Mucosa of rectum (tissue), 2 donors: ENCODE results near the gene KIAA1549.

Source experiments
- H3K27ac ChIP-seq, 2 donors: one replicate each; pipeline ENCODE4 v1.7.0; 2013; ENCODE audit warnings: inconsistent platforms in 2 of 2, low read depth in 2 of 2, low read length in 2 of 2
- H3K27me3 ChIP-seq, 2 donors: one replicate each; pipeline ENCODE4 v1.7.0; 2013; ENCODE audit warnings: low read length in 2 of 2; ENCODE audit not compliant: control insufficient read depth in 2 of 2, insufficient read depth in 2 of 2
- H3K36me3 ChIP-seq, 2 donors: one replicate each; pipeline ENCODE4 v1.7.0; 2013; ENCODE audit warnings: low read length in 2 of 2; ENCODE audit not compliant: control insufficient read depth in 2 of 2, insufficient read depth in 2 of 2
- H3K4me1 ChIP-seq, 2 donors: one replicate each; pipeline ENCODE4 v1.7.0; 2013; ENCODE audit warnings: low read length in 2 of 2, mild to moderate bottlenecking in 1 of 2; ENCODE audit not compliant: control insufficient read depth in 2 of 2, insufficient read depth in 2 of 2
- H3K4me3 ChIP-seq, 2 donors: one replicate each; pipeline ENCODE4 v1.7.0; 2013; ENCODE audit warnings: low read length in 2 of 2
- H3K9ac ChIP-seq, 2 donors: one replicate each; pipeline ENCODE4 v1.7.0; 2013; ENCODE audit warnings: low read length in 2 of 2, low read depth in 1 of 2, mild to moderate bottlenecking in 1 of 2
- H3K9me3 ChIP-seq, 2 donors: one replicate each; pipeline ENCODE4 v1.7.0; 2013; ENCODE audit warnings: low read length in 2 of 2; ENCODE audit not compliant: control insufficient read depth in 2 of 2
- donor health status: healthy.
- donor health status: Normal muscosa, but diverticular disease.

The KIAA1549 gene

DNA sequence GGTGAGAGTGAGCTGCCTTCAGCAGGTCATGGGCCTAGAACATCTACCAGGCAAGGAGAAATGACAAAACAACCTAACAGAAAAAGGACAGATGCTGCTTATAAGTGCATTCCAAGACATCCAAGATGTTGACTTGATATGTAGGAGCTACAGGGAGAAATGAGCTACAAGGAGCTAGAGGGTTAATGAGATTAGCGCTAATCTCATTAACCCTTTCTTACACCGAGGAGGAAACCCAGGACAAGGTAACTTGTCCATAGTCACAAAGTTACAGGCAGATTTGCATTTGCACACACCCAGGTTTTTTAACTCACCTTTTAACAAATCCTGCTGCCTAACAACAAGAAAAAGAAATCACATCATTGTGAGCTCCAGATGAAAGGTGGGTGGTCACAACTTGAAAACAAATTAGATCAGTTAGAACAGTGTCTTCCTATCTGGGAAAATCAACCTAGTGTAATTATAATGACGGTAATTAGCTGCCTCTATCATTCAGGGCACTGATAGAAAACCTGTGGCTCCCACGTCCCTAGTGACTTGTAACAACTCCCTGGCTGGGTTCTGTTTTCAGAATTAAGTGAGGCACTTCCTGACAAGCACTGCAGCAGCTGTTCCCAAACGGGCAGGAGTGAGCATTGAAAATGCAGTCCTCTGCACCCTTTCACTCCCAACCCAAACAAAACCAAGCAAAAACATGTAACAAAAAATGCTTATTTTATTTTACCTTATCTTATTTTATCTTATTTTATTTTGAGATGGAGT lies 5.7 kb downstream of the KIAA1549 start:
- Histone ChIP-seq H3K4me3 (no peak overlapping the region), H3K9ac (no peak overlapping the region), H3K36me3 (no peaks in the 10 kb centered on the region), H3K9me3 (no peaks in the 10 kb centered on the region), H3K27ac (no peak overlapping the region), H3K4me1 (peaks cover 2 to 3% of the 10 kb centered on the region in 2 donors), H3K27me3 (peaks cover 0 to 11% of the 10 kb centered on the region in 2 donors)

DNA sequence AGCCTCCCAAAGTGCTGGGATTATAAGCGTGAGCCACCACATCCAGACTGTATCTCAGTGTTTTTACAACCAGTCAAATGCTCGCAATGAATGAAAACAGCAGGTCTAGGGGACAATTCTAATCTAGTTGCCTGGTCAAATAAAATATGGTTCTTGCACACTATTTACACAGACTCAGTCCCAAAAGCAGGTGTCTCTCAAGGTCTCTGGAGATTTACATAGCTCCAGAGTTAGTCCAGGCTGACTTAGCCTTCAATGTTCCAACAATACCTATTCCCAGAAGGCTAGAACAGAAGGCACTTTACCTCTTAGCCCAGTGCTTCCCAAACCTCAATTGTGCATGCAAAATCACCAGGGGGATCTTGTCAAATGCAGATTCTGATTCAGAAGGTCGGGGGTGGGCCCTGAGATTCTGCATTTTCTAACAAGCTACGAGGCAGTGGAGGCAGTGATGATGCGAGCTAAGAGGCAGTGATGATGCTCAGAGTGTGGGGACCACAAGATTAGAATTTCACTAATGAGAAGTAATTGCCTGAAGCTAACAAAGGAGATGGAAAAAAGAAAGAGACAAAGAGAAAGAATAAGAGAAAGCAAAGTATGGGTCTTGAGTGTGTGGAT lies 6.4 kb downstream of the KIAA1549 start:
- Histone ChIP-seq H3K4me3 (no peak overlapping the region), H3K27me3 (peaks cover 0 to 6% of the 10 kb centered on the region in 2 donors), H3K9ac (no peak overlapping the region), H3K27ac (no peak overlapping the region), H3K36me3 (no peaks in the 10 kb centered on the region), H3K9me3 (no peaks in the 10 kb centered on the region), H3K4me1 (no peaks in the 10 kb centered on the region)

DNA sequence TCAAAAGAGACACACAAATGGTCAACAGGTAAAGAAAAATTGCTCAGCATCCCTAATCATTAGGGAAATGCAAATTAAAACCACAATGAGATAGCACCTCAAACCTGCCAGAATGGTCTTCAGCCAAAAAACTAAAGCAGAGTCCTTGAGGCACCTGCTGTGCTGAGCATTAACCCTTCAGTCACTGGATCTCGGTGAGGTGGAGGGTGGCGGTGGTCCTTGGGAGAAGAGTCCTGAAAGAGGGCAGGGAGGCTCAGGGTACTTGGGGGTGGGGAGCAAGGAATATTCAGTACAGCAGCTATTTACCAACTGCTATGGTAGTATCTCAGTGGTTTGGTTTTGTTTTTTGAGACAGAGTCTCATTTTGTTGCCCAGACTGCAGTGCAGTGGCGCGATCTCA lies 7.1 kb downstream of the KIAA1549 start:
- H3K9me3 ChIP-seq: no peaks in the 10 kb centered on the region
- H3K9ac ChIP-seq: no peak overlapping the region
- no peaks in the 10 kb centered on the region for H3K36me3 ChIP-seq
- H3K4me3 ChIP-seq: no peak overlapping the region
- H3K27me3 ChIP-seq: peaks cover 0 to 3% of the 10 kb centered on the region in 2 donors
- no peaks in the 10 kb centered on the region for H3K4me1 ChIP-seq
- no peak overlapping the region for H3K27ac ChIP-seq

DNA sequence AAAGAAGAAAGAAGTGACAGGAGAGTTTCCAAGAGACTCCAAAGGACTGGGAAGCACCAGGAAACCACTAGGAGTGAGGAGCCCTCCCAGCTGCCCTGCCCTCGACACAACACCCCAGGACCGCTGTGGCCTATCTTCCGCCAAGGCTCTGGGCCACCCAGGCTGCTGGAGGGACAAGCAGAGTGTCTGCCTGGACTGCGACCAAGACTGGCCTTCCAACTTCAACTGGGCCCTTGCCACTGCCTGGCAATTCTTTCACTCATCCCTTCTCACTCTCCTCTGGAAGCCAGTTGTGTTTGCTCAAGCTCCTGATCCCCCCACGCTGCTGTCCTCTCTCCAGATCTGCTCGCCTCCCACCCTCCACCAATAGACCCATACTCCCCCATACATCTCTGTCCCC lies 10.2 kb downstream of the KIAA1549 start:
- Histone ChIP-seq H3K27ac (no peak overlapping the region), H3K27me3 (no peaks in the 10 kb centered on the region)

DNA sequence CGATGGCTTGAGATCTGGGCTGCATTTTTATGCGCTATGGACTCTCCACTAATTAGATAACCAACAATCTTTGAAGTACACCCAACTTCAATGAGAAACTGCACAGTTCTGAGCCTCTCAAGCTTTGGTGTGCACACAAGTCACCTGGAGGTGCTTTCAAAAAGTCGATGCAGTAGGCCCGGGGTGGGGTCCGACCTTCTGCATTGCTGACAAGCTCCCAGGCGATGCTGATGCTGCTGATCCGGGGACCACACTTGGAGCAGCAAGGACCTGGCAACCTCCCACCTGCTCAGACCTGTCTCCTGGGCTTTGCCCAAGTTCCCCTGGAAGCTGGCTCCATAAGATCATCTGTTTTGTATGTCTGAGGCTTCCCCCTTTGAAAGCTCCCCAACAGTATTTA lies 10.7 kb downstream of the KIAA1549 start:
- Histone ChIP-seq H3K9me3 (no peaks in the 10 kb centered on the region), H3K27me3 (no peaks in the 10 kb centered on the region), H3K4me1 (no peaks in the 10 kb centered on the region), H3K36me3 (no peaks in the 10 kb centered on the region), H3K9ac (no peak overlapping the region), H3K27ac (no peak overlapping the region), H3K4me3 (no peak overlapping the region)

More for the DNA sequence above, 10.2 kb downstream of the KIAA1549 start:
- Histone ChIP-seq H3K4me3 (no peak overlapping the region), H3K36me3 (no peaks in the 10 kb centered on the region), H3K4me1 (no peaks in the 10 kb centered on the region), H3K9ac (no peak overlapping the region), H3K9me3 (no peaks in the 10 kb centered on the region)

DNA sequence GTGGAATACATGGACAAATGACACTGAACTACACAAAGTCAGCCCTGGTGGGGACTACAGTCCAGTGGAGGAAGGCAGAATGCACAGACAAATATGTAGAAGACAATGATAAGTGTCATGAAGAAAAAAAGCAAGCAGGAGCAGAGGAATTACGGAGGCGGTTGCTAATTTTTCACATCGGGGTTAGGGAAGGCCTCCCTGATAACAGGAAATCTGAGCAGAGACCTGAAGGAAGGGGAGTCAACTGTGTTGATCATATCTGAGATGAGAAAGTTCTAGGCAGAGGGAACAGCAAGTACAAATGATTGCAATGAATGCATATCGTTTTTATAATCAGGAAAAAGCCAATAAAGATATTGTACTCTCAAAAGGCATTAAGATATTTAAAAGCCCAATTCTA lies 14.0 kb downstream of the KIAA1549 start:
- Histone ChIP-seq H3K4me3 (no peak overlapping the region), H3K27ac (no peak overlapping the region), H3K4me1 (no peaks in the 10 kb centered on the region), H3K9ac (no peak overlapping the region), H3K9me3 (no peaks in the 10 kb centered on the region), H3K27me3 (no peaks in the 10 kb centered on the region), H3K36me3 (no peaks in the 10 kb centered on the region)

DNA sequence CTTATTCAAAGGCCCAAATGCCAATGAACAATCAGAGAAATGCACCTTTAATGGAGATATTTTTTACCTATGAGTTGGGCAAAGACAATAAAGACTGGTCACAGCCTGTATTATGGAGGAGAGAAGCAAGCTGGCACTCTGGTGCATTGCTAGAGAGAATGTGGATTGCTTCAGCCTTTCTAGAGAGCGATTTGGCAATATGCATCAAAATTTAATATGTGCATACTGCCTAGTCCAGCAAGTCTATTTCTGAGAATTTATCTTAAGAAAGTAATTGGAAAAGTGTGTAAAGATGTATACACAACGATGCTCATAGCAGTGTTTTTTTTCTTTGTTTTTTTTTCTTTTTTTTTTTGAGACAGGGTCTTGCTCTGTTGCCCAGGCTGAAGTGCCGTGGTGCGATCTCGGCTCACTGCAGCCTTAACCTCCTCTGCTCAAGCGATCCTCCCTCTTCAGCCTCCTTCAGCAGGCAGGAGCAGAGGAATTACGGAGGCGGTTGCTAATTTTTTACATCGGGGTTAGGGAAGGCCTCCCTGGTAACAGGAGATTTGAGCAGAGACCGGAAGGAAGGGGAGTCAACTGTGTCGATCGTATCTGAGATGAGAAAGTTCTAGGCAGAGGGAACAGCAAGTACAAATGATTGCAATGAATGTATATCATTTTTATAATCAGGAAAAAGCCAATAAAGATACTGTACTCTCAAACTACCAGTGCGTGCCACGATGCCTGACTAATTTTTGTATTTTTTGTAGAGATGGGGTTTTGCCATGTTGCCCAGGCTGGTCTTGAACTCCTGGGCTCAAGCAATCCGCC lies 16.4 kb downstream of the KIAA1549 start:
- no peak overlapping the region for H3K4me3 ChIP-seq
- H3K4me1 ChIP-seq: peaks cover 7 to 10% of the 10 kb centered on the region in 2 donors
- no peak overlapping the region for H3K27ac ChIP-seq
- H3K9ac ChIP-seq: no peak overlapping the region
- no peaks in the 10 kb centered on the region for H3K27me3 ChIP-seq
- H3K9me3 ChIP-seq: no peaks in the 10 kb centered on the region
- no peaks in the 10 kb centered on the region for H3K36me3 ChIP-seq

DNA sequence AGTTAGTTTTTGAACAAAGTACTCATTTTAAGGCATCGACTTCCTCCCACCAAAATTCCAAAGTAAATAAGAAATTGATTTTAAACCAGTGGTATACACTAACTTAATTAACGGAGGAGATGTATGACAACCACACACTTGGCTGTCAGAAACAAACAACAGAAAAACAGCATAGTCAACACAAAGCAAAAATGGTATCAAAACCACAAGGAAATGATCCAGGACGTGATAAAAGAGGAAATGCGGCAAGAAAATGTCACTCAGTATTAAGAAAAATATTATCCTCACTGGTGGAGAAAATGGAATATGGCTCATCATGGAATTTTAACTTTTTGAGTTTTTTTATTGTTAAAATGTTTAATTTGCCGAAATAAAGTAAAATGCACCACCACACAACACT lies 17.5 kb downstream of the KIAA1549 start:
- H3K36me3 ChIP-seq: no peaks in the 10 kb centered on the region
- peaks cover 7 to 10% of the 10 kb centered on the region in 2 donors for H3K4me1 ChIP-seq
- H3K27ac ChIP-seq: no peak overlapping the region
- H3K9ac ChIP-seq: no peak overlapping the region
- H3K9me3 ChIP-seq: no peaks in the 10 kb centered on the region
- H3K4me3 ChIP-seq: no peak overlapping the region
- no peaks in the 10 kb centered on the region for H3K27me3 ChIP-seq

DNA sequence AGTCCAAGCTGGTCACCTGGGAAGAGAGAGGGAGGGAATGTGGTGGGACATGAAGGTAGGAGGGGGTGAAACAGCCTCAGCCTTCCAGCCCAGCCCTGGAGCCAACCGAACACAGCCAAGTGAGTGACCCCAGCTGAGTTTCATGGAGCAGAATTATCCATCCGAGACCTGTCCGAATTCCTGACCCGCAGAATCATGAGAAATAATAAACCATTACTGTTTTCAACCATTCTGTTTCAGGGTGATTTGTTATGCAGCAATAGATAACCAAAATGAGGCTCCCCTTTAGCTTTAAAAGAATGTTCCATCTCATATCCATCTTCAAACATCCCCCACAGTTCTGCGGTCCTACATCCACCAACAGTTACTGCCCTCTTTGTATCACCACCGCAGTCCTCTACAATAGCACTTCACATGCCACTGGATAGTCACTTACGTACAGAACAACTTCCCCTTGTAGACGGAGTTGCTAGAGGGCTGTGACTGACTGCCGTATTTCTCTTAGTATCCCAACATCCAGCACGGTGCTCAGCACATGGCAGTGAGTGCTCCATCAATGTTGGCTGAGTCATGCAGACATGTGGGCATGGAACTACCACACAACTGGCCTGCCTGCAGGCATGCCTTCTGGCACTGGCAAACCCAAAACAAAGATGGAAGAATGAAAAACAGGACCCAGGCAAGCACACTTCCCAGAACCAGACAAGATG lies 18.5 kb downstream of the KIAA1549 start:
- Histone ChIP-seq H3K4me3 (no peak overlapping the region), H3K9ac (no peak overlapping the region), H3K36me3 (no peaks in the 10 kb centered on the region), H3K9me3 (no peaks in the 10 kb centered on the region), H3K27me3 (no peaks in the 10 kb centered on the region), H3K27ac (peak overlapping the region in 1 of 2 donors; percentile 17), H3K4me1 (peaks cover 7 to 10% of the 10 kb centered on the region in 2 donors)
